ENCODE data around the gene REEP5. TPM values are rescaled to one million over a fixed set of nuclear protein-coding genes. Genes with fewer than 3 reads are reported as not detected.

The REEP5 gene
- total and polyA plus RNA-seq, 2 of the 13 experiments (the other 11 are each of a cell fraction or from before 2014, with no cell fraction given), result 49.4 to 239 TPM

DNA sequence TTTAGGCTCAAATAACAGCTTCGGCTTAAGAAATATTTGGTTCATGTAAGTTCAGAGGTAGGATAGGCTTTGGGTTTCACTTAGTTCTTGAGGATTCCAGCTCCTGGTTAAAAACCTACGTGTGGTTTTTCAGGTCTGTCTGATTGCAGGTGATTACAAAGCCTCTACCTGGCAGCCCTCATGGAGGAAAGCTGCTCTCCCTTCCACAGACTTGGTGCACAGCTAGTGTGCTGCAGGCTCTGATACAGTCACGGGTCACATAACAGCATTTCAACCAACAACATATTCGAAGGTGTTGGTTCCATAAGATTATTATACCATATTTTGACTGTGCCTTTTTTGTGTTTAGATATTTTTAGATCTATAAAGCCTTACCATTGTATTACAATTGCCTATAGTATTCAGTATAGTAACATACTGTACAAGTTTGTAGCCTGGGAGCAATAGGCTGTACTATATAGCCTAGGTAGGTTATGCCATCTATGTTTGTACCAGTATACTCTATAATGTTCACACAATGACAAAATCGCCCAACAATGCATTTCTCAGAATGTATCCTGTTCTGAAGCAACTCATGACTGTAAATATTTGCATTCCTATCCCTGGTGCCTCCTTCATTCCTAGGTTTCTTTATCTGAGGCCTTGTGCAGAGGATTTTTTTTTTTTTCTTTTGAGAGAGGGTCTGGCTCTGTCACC, 46.5 kb upstream of the REEP5 start (continued):
- TF ChIP-seq KDM3A (CRISPR knock-in tag; IDR thresholded peaks at IDR 0.05; ENCODE audit: low read depth) (0 out of 2 replicates have a peak, but pooled peaks have one; percentile 55), ISL2 (CRISPR knock-in tag; IDR thresholded peaks at IDR 0.05) (peak; percentile 48; the same call in 1 of the 2 replicates), ZNF562 (CRISPR knock-in tag; IDR thresholded peaks at IDR 0.05; ENCODE audit: borderline replicate concordance) (no peak), KDM6A (CRISPR knock-in tag; IDR thresholded peaks at IDR 0.05; ENCODE audit: low read depth) (peak; percentile 33; the same call in 1 of the 2 replicates), GPN1 (CRISPR knock-in tag; IDR thresholded peaks at IDR 0.05; ENCODE audit: borderline replicate concordance) (no peak), ZNF30 (CRISPR knock-in tag; IDR thresholded peaks at IDR 0.05) (no peak), ZNF207 (IDR thresholded peaks at IDR 0.05; ENCODE audit: borderline replicate concordance) (no peak), CEBPB (IDR thresholded peaks at IDR 0.05; ENCODE audit: borderline replicate concordance, low read depth, low read length) (peak; percentile 80), ZNF616 (CRISPR knock-in tag; IDR thresholded peaks at IDR 0.05; ENCODE audit: low read depth) (no peak), NFE2L2 (IDR thresholded peaks at IDR 0.05; ENCODE audit: low read length) (no peak), ARNT2 (CRISPR knock-in tag; IDR thresholded peaks at IDR 0.05; ENCODE audit: low read depth) (no peak), ATF7 (IDR thresholded peaks at IDR 0.05) (0 out of 2 replicates have a peak, but pooled peaks have one; percentile 14), ATF7 (CRISPR knock-in tag; IDR thresholded peaks at IDR 0.05) (no peak), IRF2 (CRISPR knock-in tag; IDR thresholded peaks at IDR 0.05) (0 out of 2 replicates have a peak, but pooled peaks have one; percentile 17), ZNF772 (CRISPR knock-in tag; IDR thresholded peaks at IDR 0.05) (no peak), ZNF782 (CRISPR knock-in tag; IDR thresholded peaks at IDR 0.05; ENCODE audit: borderline replicate concordance) (no peak), ZNF615 (CRISPR knock-in tag; IDR thresholded peaks at IDR 0.05; ENCODE audit: borderline replicate concordance) (no peak), RFX1 (IDR thresholded peaks at IDR 0.05) (no peak), ZNF160 (CRISPR knock-in tag; IDR thresholded peaks at IDR 0.05) (no peak), ZNF383 (CRISPR knock-in tag; IDR thresholded peaks at IDR 0.05; ENCODE audit: borderline replicate concordance) (no peak), ZNF280D (CRISPR knock-in tag; IDR thresholded peaks at IDR 0.05) (no peak), ZNF329 (CRISPR knock-in tag; IDR thresholded peaks at IDR 0.05; ENCODE audit: low read depth) (no peak), YEATS2 (CRISPR knock-in tag; IDR thresholded peaks at IDR 0.05; ENCODE audit: borderline replicate concordance) (no peak), MYNN (CRISPR knock-in tag; IDR thresholded peaks at IDR 0.05; ENCODE audit: low read depth) (no peak), ZBTB7B (CRISPR knock-in tag; IDR thresholded peaks at IDR 0.05) (no peak), U2AF2 (IDR thresholded peaks at IDR 0.05; ENCODE audit: low read depth, low read length) (no peak), DPF2 (CRISPR knock-in tag; IDR thresholded peaks at IDR 0.05; ENCODE audit: borderline replicate concordance, low read depth) (no peak; the same call in 1 of the 2 replicates), CHCHD3 (CRISPR knock-in tag; IDR thresholded peaks at IDR 0.05) (no peak), ZNF317 (CRISPR knock-in tag; IDR thresholded peaks at IDR 0.05) (no peak)
- TF ChIP-seq, protein P1, sequence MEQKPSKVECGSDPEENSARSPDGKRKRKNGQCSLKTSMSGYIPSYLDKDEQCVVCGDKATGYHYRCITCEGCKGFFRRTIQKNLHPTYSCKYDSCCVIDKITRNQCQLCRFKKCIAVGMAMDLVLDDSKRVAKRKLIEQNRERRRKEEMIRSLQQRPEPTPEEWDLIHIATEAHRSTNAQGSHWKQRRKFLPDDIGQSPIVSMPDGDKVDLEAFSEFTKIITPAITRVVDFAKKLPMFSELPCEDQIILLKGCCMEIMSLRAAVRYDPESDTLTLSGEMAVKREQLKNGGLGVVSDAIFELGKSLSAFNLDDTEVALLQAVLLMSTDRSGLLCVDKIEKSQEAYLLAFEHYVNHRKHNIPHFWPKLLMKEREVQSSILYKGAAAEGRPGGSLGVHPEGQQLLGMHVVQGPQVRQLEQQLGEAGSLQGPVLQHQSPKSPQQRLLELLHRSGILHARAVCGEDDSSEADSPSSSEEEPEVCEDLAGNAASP (CRISPR knock-in tag; IDR thresholded peaks at IDR 0.05; ENCODE audit: borderline replicate concordance), result no peak
